Uterus (tissue), 4 donors: Measurements from ENCODE around the gene TRIM65. TPM values are rescaled to one million over a fixed set of nuclear protein-coding genes. Genes with fewer than 3 reads are reported as not detected.
A peak's percentile ranks its signal among the peaks of the same experiment; 100 is the strongest.

Experiments used
- DNase-seq, 2 donors: peaks; one replicate each; pipeline ENCODE4 v3.0.0-alpha.2; 2019 to 2020
- H3K27ac ChIP-seq, 2 donors: fragments of 200-600 bp; sonication (generic); 1 replicate in 1 of 2; 2 replicates in 1 of 2; pipeline ENCODE4 v1.5.1; 2016 to 2018
- H3K27me3 ChIP-seq, 2 donors: fragments of 200-600 bp; sonication (generic); one replicate each; pipeline ENCODE4 v1.5.1; 2018 to 2019; ENCODE audit warnings: control low read depth in 1 of 2
- H3K36me3 ChIP-seq, 2 donors: fragments of 200-600 bp; sonication (generic); one replicate each; pipeline ENCODE4 v1.5.1; 2019; ENCODE audit warnings: control low read depth in 1 of 2
- H3K4me1 ChIP-seq, 2 donors: fragments of 200-600 bp; sonication (generic); one replicate each; pipeline ENCODE4 v1.5.1; 2018 to 2019; ENCODE audit warnings: control low read depth in 1 of 2
- H3K4me3 ChIP-seq, 2 donors: fragments of 200-600 bp; sonication (generic); 1 replicate in 1 of 2; 2 replicates in 1 of 2; pipeline ENCODE4 v1.5.1; 2018 to 2019; ENCODE audit warnings: mild to moderate bottlenecking in 1 of 2
- H3K9me3 ChIP-seq, 2 donors: fragments of 200-600 bp; sonication (generic); one replicate each; pipeline ENCODE4 v1.5.1; 2019; ENCODE audit warnings: control low read depth in 1 of 2
- CTCF ChIP-seq, 4 experiments: fragments of 200-600 bp in 2 of 4; fragments of 450-650 bp in 2 of 4; sonication (generic) in 2 of 4; IDR thresholded peaks; one replicate each; pipeline ENCODE4 v1.5.1; 2016 to 2019; ENCODE audit warnings: antibody characterized with exemption in 4 of 4, mild to moderate bottlenecking in 2 of 4, moderate library complexity in 1 of 4
- POLR2A ChIP-seq, 2 donors: fragments of 450-650 bp; IDR thresholded peaks; one replicate each; pipeline ENCODE4 v1.6.1; 2016; ENCODE audit warnings: antibody characterized with exemption in 2 of 2, mild to moderate bottlenecking in 1 of 2, moderate library complexity in 1 of 2
- intact Hi-C: fragments of 100-400 bp; cut with DNase I; formaldehyde crosslinking; loops from one replicate; pipeline ENCODE4 v1.15.1; 2023; ENCODE audit warnings: low total_unique reads
- total RNA-seq, 4 donors: library from RNA; depleted of rRNA in 3 of 4; stranded (reverse); fragments of >200 nt in 3 of 4; gene quantifications; one replicate each; pipeline versions ENCODE4 v1.1.0 to v1.2.4, GENCODE V29; 2014 to 2023
- donor health status: DM: yes; HTN: yes; CAD: no.

TRIM65 gene
- total RNA-seq, 4 donors from 2014 or later, result 20.0 to 36.9 (median 30.1) TPM

- Histone ChIP-seq H3K4me3 (no peak overlapping the region), H3K36me3 (no peaks in the 10 kb centered on the region), H3K27ac (peak overlapping the region in 1 of 2 donors; percentile 93), H3K27me3 (no peaks in the 10 kb centered on the region), H3K4me1 (peaks cover 4 to 7% of the 10 kb centered on the region in 2 donors), H3K9me3 (no peaks in the 10 kb centered on the region)
- intact Hi-C loops, result loop anchor here (2.0 kb wide), 1 partner anchor 98 kb away; no protein-coding TSS in a partner anchor
- DNase-seq, result no peak
- TF ChIP-seq POLR2A (IDR thresholded peaks at IDR 0.05) (no peak), CTCF (IDR thresholded peaks at IDR 0.05) (no peak)
Observed at GRCh38 chr17:75906143-75906884, 9.6 kb upstream of the TRIM65 start.

GRCh38 chr17:75904749-75905521 lies 8.2 kb upstream of the TRIM65 start, which contains the start of gene MRPL38:
Gene MRPL38, minus strand, starts transcription at chr17:75904884. Its CDS starts 9 bp downstream, at chr17:75904875.
- H3K36me3 ChIP-seq, result no peaks in the 10 kb centered on the region
- peak within 1 kb of the TSS; percentile 93 for H3K27ac ChIP-seq
- intact Hi-C loops, result no loop called here
- DNase-seq, result peak; percentile 91 to 94
- TF ChIP-seq POLR2A (IDR thresholded peaks at IDR 0.05) (peak; percentile 80 to 81), CTCF (IDR thresholded peaks at IDR 0.05) (peak; percentile 98 to 100 (median 100))
- H3K9me3 ChIP-seq, result no peaks in the 10 kb centered on the region
- no peaks in the 10 kb centered on the region for H3K27me3 ChIP-seq
- peak within 1 kb of the TSS; percentile 65 to 75 for H3K4me3 ChIP-seq
- H3K4me1 ChIP-seq, result peaks cover 0 to 7% of the 10 kb centered on the region in 2 donors

GRCh38 chr17:75902406-75902805 lies 5.7 kb upstream of the TRIM65 start:
- H3K36me3 ChIP-seq, result no peaks in the 10 kb centered on the region
- TF ChIP-seq CTCF (IDR thresholded peaks at IDR 0.05) (no peak), POLR2A (IDR thresholded peaks at IDR 0.05) (no peak)
- no peak overlapping the region for H3K4me3 ChIP-seq
- intact Hi-C loops, result no loop called here
- H3K9me3 ChIP-seq, result no peaks in the 10 kb centered on the region
- H3K4me1 ChIP-seq, result peaks cover 0 to 7% of the 10 kb centered on the region in 2 donors
- DNase-seq, result no peak
- H3K27me3 ChIP-seq, result no peaks in the 10 kb centered on the region
- H3K27ac ChIP-seq, result no peak overlapping the region

- Histone ChIP-seq H3K4me3 (no peak overlapping the region), H3K4me1 (peaks cover 0 to 7% of the 10 kb centered on the region in 2 donors), H3K27ac (no peak overlapping the region), H3K9me3 (no peaks in the 10 kb centered on the region), H3K36me3 (no peaks in the 10 kb centered on the region), H3K27me3 (no peaks in the 10 kb centered on the region)
- intact Hi-C loops, result no loop called here
- DNase-seq, result no peak
- TF ChIP-seq CTCF (IDR thresholded peaks at IDR 0.05) (no peak), POLR2A (IDR thresholded peaks at IDR 0.05) (no peak)
Observed at GRCh38 chr17:75901727-75902126, 5.0 kb upstream of the TRIM65 start.
